PC-3 (cell line): ENCODE measurements around the gene NOD1.

ENCODE experiments used
- EZH2 ChIP-seq: fragments of 300-600 bp; sonication (generic); IDR thresholded peaks from one replicate; pipeline ENCODE4 v1.6.1; 2017; ENCODE audit warnings: antibody characterized with exemption, mild to moderate bottlenecking, low read length; ENCODE audit not compliant: unreplicated experiment
- EZH2phosphoT487 ChIP-seq: fragments of 300-600 bp; sonication (generic); IDR thresholded peaks from 2 replicates; pipeline ENCODE4 v1.6.1; 2018; ENCODE audit warnings: mild to moderate bottlenecking, antibody characterized with exemption, low read length, borderline replicate concordance
- TF ChIP-seq, protein P1 (sequence below): fragments of 300-600 bp; sonication (generic); conservative IDR thresholded peaks from 2 replicates; pipeline ENCODE4 v1.5.1; 2017; ENCODE audit warnings: antibody characterized with exemption, low read depth, mild to moderate bottlenecking, low read length

DNA sequence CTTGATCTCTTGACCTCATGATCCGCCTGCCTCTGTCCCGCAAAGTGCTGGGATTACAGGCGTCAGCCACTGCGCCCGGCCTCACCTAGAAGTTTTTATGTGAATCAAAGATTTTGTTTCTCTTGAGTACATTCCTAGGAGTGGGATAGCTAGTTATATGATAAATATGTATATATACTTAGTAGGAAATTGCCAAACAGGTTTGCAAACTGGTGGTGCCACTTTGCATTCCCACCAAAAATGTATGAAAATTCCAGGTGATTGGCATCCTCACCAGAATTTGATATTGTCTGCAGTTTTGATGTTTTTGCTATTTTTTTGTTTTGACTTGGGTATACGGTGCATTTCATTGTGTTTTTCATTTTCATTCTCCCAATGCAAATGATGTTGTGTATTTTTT is 86.8 kb downstream of the NOD1 start:
- TF ChIP-seq, protein P1, sequence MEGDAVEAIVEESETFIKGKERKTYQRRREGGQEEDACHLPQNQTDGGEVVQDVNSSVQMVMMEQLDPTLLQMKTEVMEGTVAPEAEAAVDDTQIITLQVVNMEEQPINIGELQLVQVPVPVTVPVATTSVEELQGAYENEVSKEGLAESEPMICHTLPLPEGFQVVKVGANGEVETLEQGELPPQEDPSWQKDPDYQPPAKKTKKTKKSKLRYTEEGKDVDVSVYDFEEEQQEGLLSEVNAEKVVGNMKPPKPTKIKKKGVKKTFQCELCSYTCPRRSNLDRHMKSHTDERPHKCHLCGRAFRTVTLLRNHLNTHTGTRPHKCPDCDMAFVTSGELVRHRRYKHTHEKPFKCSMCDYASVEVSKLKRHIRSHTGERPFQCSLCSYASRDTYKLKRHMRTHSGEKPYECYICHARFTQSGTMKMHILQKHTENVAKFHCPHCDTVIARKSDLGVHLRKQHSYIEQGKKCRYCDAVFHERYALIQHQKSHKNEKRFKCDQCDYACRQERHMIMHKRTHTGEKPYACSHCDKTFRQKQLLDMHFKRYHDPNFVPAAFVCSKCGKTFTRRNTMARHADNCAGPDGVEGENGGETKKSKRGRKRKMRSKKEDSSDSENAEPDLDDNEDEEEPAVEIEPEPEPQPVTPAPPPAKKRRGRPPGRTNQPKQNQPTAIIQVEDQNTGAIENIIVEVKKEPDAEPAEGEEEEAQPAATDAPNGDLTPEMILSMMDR, result no peak
- TF ChIP-seq EZH2, result no peak
- TF ChIP-seq EZH2phosphoT487, result no peak
